Right lobe of liver (tissue), 4 donors: ENCODE results near the gene PTPRT.

Source experiments
- CTCF ChIP-seq, 4 donors: fragments of 200-600 bp in 3 of 4; fragments of 450-650 bp in 1 of 4; IDR thresholded peaks; one replicate each; pipeline versions ENCODE4 v1.5.1 to v1.8.0; 2016 to 2022; ENCODE audit warnings: antibody characterized with exemption in 4 of 4, mild to moderate bottlenecking in 2 of 4
- POLR2A ChIP-seq: fragments of 450-650 bp; IDR thresholded peaks from one replicate; pipeline ENCODE4 v1.6.1; 2017; ENCODE audit warnings: antibody characterized with exemption, mild to moderate bottlenecking
- donor health status: DM: no; HTN: no; CAD: no.
- donor health status: DM: no; HTN: no; CAD: no.
- donor health status: DM: no; HTN: yes; CAD: no.

- TF ChIP-seq CTCF (IDR thresholded peaks at IDR 0.05) (no peak), POLR2A (no peak)
These were observed 1008.6 kb downstream of the PTPRT start for GRCh38 chr20:42181064-42181463.
